IMR-90 (cell line): Measurements from ENCODE around the gene KYNU. TPM values are rescaled to one million over a fixed set of nuclear protein-coding genes. Genes with fewer than 3 reads are reported as not detected.

Source experiments
- ATAC-seq: fragments of 200-7000 bp; cut with Tn5 transposase; 2 replicates; pipeline ENCODE4 v1.9.1; 2020; ENCODE audit warnings: low read depth, mild to moderate bottlenecking, moderate library complexity
- BruUV-seq: library from RNA; stranded (reverse); fragments of 400-500 nt; replicated peaks from 2 replicates; lab custom pipeline; 2021; lab: Mats Ljungman, UMichigan
- CTCF ChIA-PET: fragments of 300-600 bp; formaldehyde crosslinking; extraction: SDS; loops from one replicate; lab custom pipeline; 2021; ENCODE audit warnings: antibody characterized with exemption; lab: Yijun Ruan, JAX
- POLR2A ChIA-PET: fragments of 300-600 bp; sonication (Branson Sonifier 250); formaldehyde crosslinking; loops from one replicate; lab custom pipeline; 2022; ENCODE audit warnings: antibody characterized with exemption; ENCODE audit not compliant: unreplicated experiment; lab: Charles Lee
- DNase-seq: peaks from one replicate; pipeline ENCODE4 v3.0.0; 2013
- H2AFZ ChIP-seq: replicated peaks from 2 replicates; pipeline ENCODE3; 2013; ENCODE audit warnings: low read length, mild to moderate bottlenecking; ENCODE audit not compliant: poor library complexity
- H2AK5ac ChIP-seq: 2 replicates; pipeline ENCODE4 v1.6.1; 2013; ENCODE audit warnings: low read depth, low read length, inconsistent platforms
- H2AK9ac ChIP-seq: replicated peaks from 2 replicates; pipeline ENCODE3; 2013; ENCODE audit warnings: mild to moderate bottlenecking, low read depth, low read length, moderate library complexity; ENCODE audit not compliant: poor library complexity
- H2BK120ac ChIP-seq: 2 replicates; pipeline ENCODE4 v1.6.1; 2013; ENCODE audit warnings: low read depth, low read length, inconsistent platforms
- H2BK15ac ChIP-seq: 3 replicates; pipeline ENCODE4 v1.6.1; 2013; ENCODE audit warnings: low read depth, low read length, inconsistent platforms
- H2BK20ac ChIP-seq: 2 replicates; pipeline ENCODE4 v1.6.1; 2013; ENCODE audit warnings: low read depth, mild to moderate bottlenecking, inconsistent platforms, low read length, moderate library complexity
- H2BK5ac ChIP-seq: 2 replicates; pipeline ENCODE4 v1.6.1; 2013; ENCODE audit warnings: mild to moderate bottlenecking, low read depth, low read length, inconsistent platforms; ENCODE audit not compliant: poor library complexity, severe bottlenecking
- H3K14ac ChIP-seq: replicated peaks from 2 replicates; pipeline ENCODE4 v1.6.1; 2013; ENCODE audit warnings: low read depth, low read length, inconsistent platforms
- H3K18ac ChIP-seq: 2 replicates; pipeline ENCODE4 v1.6.1; 2013; ENCODE audit warnings: low read depth, low read length, control low read depth
- H3K23ac ChIP-seq: 2 replicates; pipeline ENCODE4 v1.6.1; 2013; ENCODE audit warnings: low read depth, low read length, inconsistent platforms
- H3K27ac ChIP-seq: 2 replicates; pipeline ENCODE4 v1.5.1; 2013; ENCODE audit warnings: mild to moderate bottlenecking, control low read depth, low read length; ENCODE audit not compliant: insufficient read depth
- H3K27me3 ChIP-seq: 2 replicates; pipeline ENCODE4 v1.6.1; 2013; ENCODE audit warnings: low read length; ENCODE audit not compliant: control insufficient read depth, insufficient read depth
- H3K36me3 ChIP-seq: 2 replicates; pipeline ENCODE4 v1.6.1; 2013; ENCODE audit warnings: low read length, mixed read lengths; ENCODE audit not compliant: control insufficient read depth, insufficient read depth
- H3K4ac ChIP-seq: 2 replicates; pipeline ENCODE4 v1.6.1; 2013; ENCODE audit warnings: low read depth, low read length, inconsistent platforms
- H3K4me1 ChIP-seq: 2 replicates; pipeline ENCODE4 v1.6.1; 2013; ENCODE audit warnings: low read length, mixed read lengths; ENCODE audit not compliant: control insufficient read depth, insufficient read depth
- H3K4me2 ChIP-seq: 2 replicates; pipeline ENCODE4 v1.6.1; 2013; ENCODE audit warnings: low read depth, mild to moderate bottlenecking, control low read depth, low read length, moderate library complexity
- H3K4me3 ChIP-seq: 2 replicates; pipeline ENCODE4 v1.5.1; 2013; ENCODE audit warnings: low read depth, mild to moderate bottlenecking, control low read depth, low read length, moderate library complexity; ENCODE audit not compliant: insufficient read depth
- H3K56ac ChIP-seq: 2 replicates; pipeline ENCODE4 v1.6.1; 2013; ENCODE audit warnings: low read length, inconsistent platforms; ENCODE audit not compliant: insufficient read depth; ENCODE audit errors: extremely low read depth
- H3K79me1 ChIP-seq, 2 experiments: 2 replicates each; pipeline ENCODE4 v1.6.1; 2013; ENCODE audit warnings: low read length in 2 of 2, inconsistent platforms in 1 of 2, low read depth in 1 of 2
- H3K9ac ChIP-seq: 2 replicates; pipeline ENCODE4 v1.6.1; 2013; ENCODE audit warnings: low read depth, low read length, control low read depth
- H3K9me1 ChIP-seq: 2 replicates; pipeline ENCODE4 v1.6.1; 2013; ENCODE audit warnings: low read length, inconsistent platforms; ENCODE audit not compliant: insufficient read depth
- H3K9me3 ChIP-seq: 2 replicates; pipeline ENCODE4 v1.6.1; 2013; ENCODE audit warnings: low read length; ENCODE audit not compliant: control insufficient read depth, insufficient read depth
- H4K20me1 ChIP-seq: 2 replicates; pipeline ENCODE4 v1.6.1; 2013; ENCODE audit warnings: low read length, inconsistent platforms; ENCODE audit not compliant: insufficient read depth
- H4K5ac ChIP-seq: 2 replicates; pipeline ENCODE4 v1.6.1; 2013; ENCODE audit warnings: mild to moderate bottlenecking, low read depth, low read length, control low read depth
- H4K8ac ChIP-seq, 2 experiments: 2 replicates each; pipeline ENCODE4 v1.6.1; 2013; ENCODE audit warnings: low read depth in 2 of 2, low read length in 2 of 2, control low read depth in 1 of 2, inconsistent platforms in 1 of 2
- H4K91ac ChIP-seq: 2 replicates; pipeline ENCODE4 v1.6.1; 2013; ENCODE audit warnings: low read depth, low read length, inconsistent platforms; ENCODE audit not compliant: insufficient read depth
- BHLHE40 ChIP-seq: fragments of 150-350 bp; IDR thresholded peaks from 2 replicates; pipeline ENCODE4 v1.6.1; 2016; ENCODE audit warnings: mild to moderate bottlenecking, low read depth, low read length
- CEBPB ChIP-seq: IDR thresholded peaks from 2 replicates; pipeline ENCODE4 v1.6.1; 2012; ENCODE audit warnings: low read depth, low read length, improper control_type of control experiment
- NFE2L2 ChIP-seq: fragments of 150-350 bp; IDR thresholded peaks from 2 replicates; pipeline ENCODE4 v1.6.1; 2016; ENCODE audit warnings: low read depth, mild to moderate bottlenecking, low read length
- RFX5 ChIP-seq: IDR thresholded peaks from 2 replicates; pipeline ENCODE4 v1.8.0; 2012; ENCODE audit warnings: low read depth, mild to moderate bottlenecking, low read length, moderate library complexity
- SMC3 ChIP-seq: fragments of 150-350 bp; IDR thresholded peaks from 2 replicates; pipeline ENCODE4 v1.6.1; 2016; ENCODE audit warnings: low read depth, mild to moderate bottlenecking, antibody characterized with exemption, low read length, moderate library complexity
- WGBS, 2 experiments: methylation state at CpG; one replicate each; pipeline versions ENCODE4 v1.1.5 to v1.1.7; 2013; ENCODE audit warnings: missing lambda C conversion rate in 2 of 2; ENCODE audit not compliant: insufficient read length in 1 of 2; ENCODE audit errors: extremely low coverage in 2 of 2; 5-methylcytosine and 5-hydroxymethylcytosine counted together
- dilution Hi-C: fragments of 300-500 bp; cut with HindIII; formaldehyde crosslinking; loops from one replicate; pipeline ENCODE4 v1.14.3; 2018; ENCODE audit warnings: low sequenced_read_pairs; ENCODE audit not compliant: unreplicated experiment
- in situ Hi-C: fragments of 300-500 bp; cut with MboI; formaldehyde crosslinking; loops from 3 replicates; pipeline ENCODE4 v1.14.3; 2019; ENCODE audit warnings: low sequenced_read_pairs, inconsistent platforms, mixed read lengths
- intact Hi-C: fragments of 100-400 bp; cut with micrococcal nuclease; formaldehyde crosslinking; loops from 2 replicates; pipeline ENCODE4 v1.10.0; 2022
- polyA plus RNA-seq, 3 experiments: library from polyadenylated mRNA; depleted of rRNA; stranded (reverse); fragments of >200 nt; gene quantifications; 2 replicates each; pipeline ENCODE4 v1.2.3, GENCODE V29; 2012; ENCODE audit warnings: low replicate concordance in 1 of 3
- total RNA-seq: library from RNA; depleted of rRNA; stranded (reverse); fragments of >200 nt; gene quantifications from 2 replicates; pipeline ENCODE4 v1.2.3, GENCODE V29; 2012

The KYNU gene
- total and polyA plus RNA-seq, 2 of the 4 experiments (the other 2 are of a cell fraction) = 0.75 to 2.9 TPM

DNA sequence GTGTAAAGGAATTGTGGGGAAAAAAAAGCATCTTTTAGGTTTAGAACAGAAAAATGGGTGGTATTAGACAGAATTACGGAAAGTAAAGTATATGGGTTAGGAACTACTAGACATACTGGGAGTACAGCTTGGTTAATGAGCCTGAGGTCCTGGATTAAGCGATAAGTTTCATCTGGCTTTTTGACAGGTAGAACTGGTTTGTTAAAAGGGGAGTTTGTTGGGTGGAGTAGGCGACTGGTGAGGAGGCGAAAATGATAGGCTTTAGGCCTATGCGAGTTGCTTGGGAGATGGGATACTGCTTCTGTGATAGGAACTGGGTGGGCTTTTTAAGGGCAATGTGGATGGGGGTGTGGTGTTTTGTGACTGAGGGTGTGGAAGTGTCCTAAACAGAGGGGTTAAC is 56.5 kb downstream of the KYNU start:
- Histone ChIP-seq H4K20me1 (no peaks in the 10 kb centered on the region), H3K18ac (no peak overlapping the region), H4K91ac (no peak overlapping the region), H3K27ac (no peak overlapping the region), H3K4ac (no peak overlapping the region), H3K27me3 (no peaks in the 10 kb centered on the region), H2AFZ (no peak overlapping the region), H3K79me1 (no peaks in the 10 kb centered on the region), H2AK9ac (no peak overlapping the region), H4K8ac (no peak overlapping the region), H3K4me2 (no peak overlapping the region), H2BK20ac (no peak overlapping the region), H2BK120ac (no peak overlapping the region), H4K5ac (no peak overlapping the region), H3K9me1 (no peaks in the 10 kb centered on the region), H3K14ac (no peak overlapping the region), H2BK5ac (no peak overlapping the region), H2AK5ac (no peak overlapping the region), H3K23ac (no peak overlapping the region), H3K9me3 (no peaks in the 10 kb centered on the region), H2BK15ac (no peak overlapping the region), H3K4me3 (no peak overlapping the region), H3K9ac (no peak overlapping the region), H3K56ac (no peak overlapping the region), H3K36me3 (no peaks in the 10 kb centered on the region), H3K4me1 (no peaks in the 10 kb centered on the region; the same call in 1 of the 2 replicates)
- POLR2A ChIA-PET = no interaction called here
- ATAC-seq = no peak
- DNase-seq = no peak
- dilution Hi-C loops = no loop called here
- in situ Hi-C loops = no loop called here
- TF ChIP-seq CEBPB (no peak), NFE2L2 (no peak), BHLHE40 (no peak), RFX5 (no peak), SMC3 (no peak)
- CTCF ChIA-PET = no interaction called here
- intact Hi-C loops = no loop called here
- BruUV-seq = no TSS peak
- WGBS, 2 experiments = 100% methylated on average over 2 to 4 of the region's 5 CpGs
